KOPT-K1 (cell line): ENCODE results near the gene NEU1.

Experiments used
- H3K27ac ChIP-seq: fragments of 200-600 bp; sonication (generic); 2 replicates; pipeline ENCODE4 v1.5.1; 2016; ENCODE audit warnings: antibody characterized with exemption, mild to moderate bottlenecking, low read depth, low read length; ENCODE audit not compliant: poor library complexity, severe bottlenecking
- H3K36me3 ChIP-seq: fragments of 200-600 bp; sonication (generic); 2 replicates; pipeline ENCODE4 v1.5.1; 2017; ENCODE audit warnings: antibody characterized with exemption, mild to moderate bottlenecking, low read length, moderate library complexity; ENCODE audit not compliant: insufficient read depth
- H3K9me3 ChIP-seq: fragments of 200-600 bp; sonication (generic); 2 replicates; pipeline ENCODE4 v1.5.1; 2017; ENCODE audit warnings: antibody characterized with exemption, low read length, mild to moderate bottlenecking; ENCODE audit not compliant: insufficient read depth, poor library complexity, severe bottlenecking

The NEU1 gene

GRCh38 chr6:31899882-31900722 lies 37.5 kb upstream of the NEU1 start:
- H3K36me3 ChIP-seq: peaks cover 14% of the 10 kb centered on the region
- H3K27ac ChIP-seq: no peak overlapping the region
- H3K9me3 ChIP-seq: no peaks in the 10 kb centered on the region

- Histone ChIP-seq H3K9me3 (no peaks in the 10 kb centered on the region), H3K27ac (no peak overlapping the region), H3K36me3 (peaks cover 23% of the 10 kb centered on the region)
These were observed 36.6 kb upstream of the NEU1 start for GRCh38 chr6:31899215-31899614.

- H3K27ac ChIP-seq: peak overlapping the region; percentile 84
- no peaks in the 10 kb centered on the region for H3K9me3 ChIP-seq
- peaks cover 28% of the 10 kb centered on the region for H3K36me3 ChIP-seq
These were observed 35.9 kb upstream of the NEU1 start for GRCh38 chr6:31898383-31899011.

- Histone ChIP-seq H3K27ac (peak within 1 kb of the TSS; percentile 84), H3K36me3 (peaks cover 35% of the 10 kb centered on the region), H3K9me3 (no peaks in the 10 kb centered on the region)
These were observed 35.2 kb upstream of the NEU1 start, which contains the start of gene EHMT2 for GRCh38 chr6:31897612-31898382. EHMT2 (minus strand) TSS chr6:31897698; CDS start chr6:31897677, 21 bp downstream.

- H3K9me3 ChIP-seq: no peaks in the 10 kb centered on the region
- peaks cover 42% of the 10 kb centered on the region for H3K36me3 ChIP-seq
- H3K27ac ChIP-seq: peak overlapping the region; percentile 84
These were observed 34.4 kb upstream of the NEU1 start for GRCh38 chr6:31896856-31897611.

GRCh38 chr6:31896493-31896855 lies 33.9 kb upstream of the NEU1 start:
- no peaks in the 10 kb centered on the region for H3K9me3 ChIP-seq
- H3K27ac ChIP-seq: peak overlapping the region; percentile 84
- peaks cover 48% of the 10 kb centered on the region for H3K36me3 ChIP-seq

- H3K36me3 ChIP-seq: peaks cover 79% of the 10 kb centered on the region
These were observed 30.2 kb upstream of the NEU1 start for GRCh38 chr6:31892821-31893220.

GRCh38 chr6:31889331-31889972 lies 26.8 kb upstream of the NEU1 start:
- no peaks in the 10 kb centered on the region for H3K9me3 ChIP-seq
- H3K36me3 ChIP-seq: peaks cover 92% of the 10 kb centered on the region
- H3K27ac ChIP-seq: no peak overlapping the region

More at GRCh38 chr6:31892821-31893220, 30.2 kb upstream of the NEU1 start:
- Histone ChIP-seq H3K9me3 (no peaks in the 10 kb centered on the region), H3K27ac (no peak overlapping the region)

- Histone ChIP-seq H3K27ac (no peak overlapping the region), H3K36me3 (peaks cover 95% of the 10 kb centered on the region), H3K9me3 (no peaks in the 10 kb centered on the region)
These were observed 25.9 kb upstream of the NEU1 start for GRCh38 chr6:31888276-31889258.

GRCh38 chr6:31887173-31888007 lies 24.8 kb upstream of the NEU1 start:
- peaks cover 95% of the 10 kb centered on the region for H3K36me3 ChIP-seq
- no peaks in the 10 kb centered on the region for H3K9me3 ChIP-seq
- no peak overlapping the region for H3K27ac ChIP-seq

GRCh38 chr6:31886541-31886991 lies 23.9 kb upstream of the NEU1 start:
- Histone ChIP-seq H3K36me3 (peaks cover 95% of the 10 kb centered on the region), H3K9me3 (no peaks in the 10 kb centered on the region), H3K27ac (no peak overlapping the region)

GRCh38 chr6:31884528-31885035 lies 22.0 kb upstream of the NEU1 start:
- no peak overlapping the region for H3K27ac ChIP-seq
- no peaks in the 10 kb centered on the region for H3K9me3 ChIP-seq
- H3K36me3 ChIP-seq: peaks cover 100% of the 10 kb centered on the region
